Activated CD4-positive, CD25-positive, alpha-beta regulatory T cell treated with anti-CD3 and anti-CD28 coated beads, Interleukin-2, amount 50 U/mL, for 16 hours (primary cell): ENCODE data around the gene NDC1.
"Not testable (repeated sequence)": the region's sequence is repeated elsewhere in the genome, so short reads cannot be mapped to it uniquely, and the experiment has no call there.

Source experiments
- DNase-seq: peaks from one replicate; pipeline ENCODE4 v3.0.0-alpha.2; 2020; ENCODE audit warnings: low read depth, low spot score

The NDC1 gene, protein sequence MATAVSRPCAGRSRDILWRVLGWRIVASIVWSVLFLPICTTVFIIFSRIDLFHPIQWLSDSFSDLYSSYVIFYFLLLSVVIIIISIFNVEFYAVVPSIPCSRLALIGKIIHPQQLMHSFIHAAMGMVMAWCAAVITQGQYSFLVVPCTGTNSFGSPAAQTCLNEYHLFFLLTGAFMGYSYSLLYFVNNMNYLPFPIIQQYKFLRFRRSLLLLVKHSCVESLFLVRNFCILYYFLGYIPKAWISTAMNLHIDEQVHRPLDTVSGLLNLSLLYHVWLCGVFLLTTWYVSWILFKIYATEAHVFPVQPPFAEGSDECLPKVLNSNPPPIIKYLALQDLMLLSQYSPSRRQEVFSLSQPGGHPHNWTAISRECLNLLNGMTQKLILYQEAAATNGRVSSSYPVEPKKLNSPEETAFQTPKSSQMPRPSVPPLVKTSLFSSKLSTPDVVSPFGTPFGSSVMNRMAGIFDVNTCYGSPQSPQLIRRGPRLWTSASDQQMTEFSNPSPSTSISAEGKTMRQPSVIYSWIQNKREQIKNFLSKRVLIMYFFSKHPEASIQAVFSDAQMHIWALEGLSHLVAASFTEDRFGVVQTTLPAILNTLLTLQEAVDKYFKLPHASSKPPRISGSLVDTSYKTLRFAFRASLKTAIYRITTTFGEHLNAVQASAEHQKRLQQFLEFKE

DNA sequence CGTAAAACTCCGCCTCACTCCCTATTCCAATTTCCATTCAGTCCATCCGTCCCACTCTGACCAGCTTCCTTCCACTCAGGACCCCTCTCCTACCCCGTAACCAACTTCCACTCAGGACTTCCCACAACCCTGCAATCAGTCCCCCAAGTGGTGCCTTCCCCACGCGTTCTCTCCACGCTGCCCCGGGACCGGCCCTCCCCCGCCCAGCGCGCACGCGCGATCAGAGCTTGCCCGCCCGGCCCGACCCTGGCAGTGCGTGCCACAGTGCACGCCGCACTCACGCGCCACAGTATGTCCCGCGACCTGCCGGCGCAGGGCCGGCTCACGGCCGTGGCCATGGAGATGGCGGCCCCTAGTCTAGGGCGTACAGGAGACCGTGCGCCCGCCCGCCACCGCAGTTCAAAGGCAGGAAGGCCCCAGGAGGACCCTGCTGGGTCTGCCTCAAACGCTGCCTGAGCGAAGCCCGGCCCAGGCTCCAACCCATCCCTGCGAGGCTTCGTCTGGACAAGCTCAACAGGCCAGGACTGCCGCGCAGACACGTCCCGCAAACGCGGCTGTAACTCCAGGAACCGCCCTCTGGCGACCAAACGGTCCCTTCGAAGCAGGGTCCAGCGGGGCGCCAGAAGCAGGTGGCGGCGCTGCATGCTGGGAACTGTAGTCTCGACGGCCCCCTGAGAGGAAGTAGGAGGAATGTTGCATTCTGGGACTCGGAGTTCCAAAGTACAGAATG is at the start of gene NDC1:
Gene NDC1 (minus strand): TSS at position 373 of the 730 bp plus-strand sequence. CDS start 35 bp downstream, at position 338.
- DNase-seq, result peak; percentile 80

DNA sequence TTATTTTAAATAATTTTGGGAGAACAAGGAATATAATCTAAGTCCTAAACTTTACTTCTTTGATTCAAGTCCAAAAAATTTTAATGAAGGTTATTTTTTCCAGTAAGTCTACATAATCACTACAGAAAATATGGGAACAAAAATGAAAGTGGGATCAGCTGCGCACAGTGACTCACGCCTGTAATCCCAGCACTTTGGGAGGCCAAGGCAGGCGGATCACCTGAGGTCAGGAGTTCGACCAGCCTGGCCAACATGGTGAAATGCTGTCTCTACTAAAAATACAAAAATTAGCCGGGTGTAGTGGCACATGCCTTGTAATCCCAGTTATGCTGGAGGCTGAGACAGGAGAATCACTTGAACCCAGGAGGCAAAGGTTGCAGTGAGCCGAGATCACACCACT is 45.5 kb upstream of the NDC1 start:
- not testable (repeated sequence) for DNase-seq

DNA sequence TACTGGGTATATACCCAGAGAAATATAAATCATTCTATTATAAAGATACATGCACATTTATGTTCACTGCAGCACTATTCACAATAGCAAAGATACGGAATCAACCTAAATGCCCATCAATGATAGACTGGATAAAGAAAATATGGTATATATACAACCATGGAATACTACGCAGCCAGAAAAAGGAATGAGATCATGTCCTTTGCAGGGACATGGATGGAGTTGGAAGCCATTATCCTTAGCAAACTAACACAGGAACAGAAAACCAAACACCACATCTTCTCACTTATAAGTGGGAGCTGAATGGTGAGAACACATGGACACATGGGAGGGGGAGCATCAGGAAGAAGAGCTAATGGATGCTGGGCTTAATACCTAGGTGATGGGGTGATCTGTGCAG is 43.8 kb upstream of the NDC1 start:
- DNase-seq, result not testable (repeated sequence)

DNA sequence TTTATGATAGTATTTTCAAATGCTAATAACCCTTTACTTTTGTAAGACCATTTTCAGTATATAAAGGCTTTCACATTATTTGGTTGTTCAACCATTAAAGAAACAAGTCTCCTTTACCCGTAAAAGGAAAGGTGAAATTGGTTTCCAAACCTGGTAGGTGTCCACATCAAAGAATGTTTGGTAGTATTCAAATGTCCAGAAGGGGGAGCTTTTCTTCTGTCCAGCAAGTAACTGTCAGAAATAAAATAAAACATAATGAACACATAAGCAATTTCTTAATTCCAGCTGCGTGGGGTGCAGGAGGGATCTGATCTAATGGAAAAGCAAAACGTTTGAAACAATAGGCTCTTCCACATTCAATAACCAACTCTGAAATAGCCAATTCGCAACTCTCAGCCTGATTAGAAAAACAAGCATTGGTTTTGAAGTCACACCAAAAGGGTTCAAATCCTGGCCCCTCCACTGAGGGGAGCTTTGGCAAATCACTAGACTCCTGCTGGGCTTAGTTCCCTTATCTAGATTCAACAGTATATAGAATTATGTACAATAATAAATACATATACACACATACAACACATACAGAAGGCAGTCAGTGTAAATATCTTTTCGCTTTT is 40.5 kb upstream of the NDC1 start:
- DNase-seq, result no peak

DNA sequence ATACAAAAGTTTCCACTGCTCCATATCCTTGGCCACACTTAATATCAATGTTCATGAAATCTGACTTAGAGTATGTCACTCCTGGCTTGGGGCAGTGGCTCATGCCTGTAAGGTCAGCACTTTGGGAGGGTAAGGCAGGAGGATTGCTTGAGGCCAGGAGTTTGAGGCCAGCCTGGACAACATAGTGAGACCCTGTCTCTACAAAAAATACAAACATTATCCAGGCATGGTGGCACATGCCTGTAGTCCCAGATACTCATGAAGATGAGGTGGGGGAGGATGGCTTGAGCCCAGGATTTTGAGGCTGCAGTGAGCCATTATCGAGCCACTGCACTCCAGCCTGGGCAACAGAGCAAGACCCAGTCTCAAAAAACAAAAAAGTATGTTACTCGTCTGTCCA is 37.1 kb upstream of the NDC1 start:
- DNase-seq, result not testable (repeated sequence)

DNA sequence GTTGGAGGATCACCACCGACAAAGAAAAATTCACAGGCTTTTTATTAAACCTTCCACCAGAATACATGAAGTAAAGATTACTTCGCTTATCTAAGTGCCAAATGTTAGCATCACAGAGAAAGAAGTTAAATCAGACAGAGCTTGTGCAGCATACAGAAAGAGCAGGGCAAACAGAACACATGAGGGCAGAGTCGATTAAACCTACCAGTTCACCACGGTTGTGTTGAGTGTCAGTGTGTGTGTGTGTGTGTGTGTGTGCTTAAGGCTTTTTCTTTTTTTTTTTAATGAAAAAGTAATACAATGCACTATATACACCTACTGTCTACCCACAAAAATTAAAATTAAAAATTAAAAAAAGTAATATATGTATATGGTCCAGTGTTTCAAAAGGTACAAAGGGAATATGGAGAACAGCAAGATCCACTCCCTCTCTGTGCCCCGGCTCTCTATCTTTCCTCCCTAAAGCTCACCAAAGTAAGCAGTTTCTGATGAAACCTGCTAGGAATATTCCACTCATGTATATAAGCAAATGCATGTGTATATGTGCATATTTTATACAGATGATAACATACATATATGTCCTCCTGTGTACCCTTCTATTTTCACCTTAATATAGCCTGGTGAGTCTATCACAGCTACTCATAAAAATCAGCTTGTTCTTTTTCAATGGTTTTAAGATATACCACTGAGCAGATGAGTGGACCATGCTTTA is 33.8 kb upstream of the NDC1 start:
- no peak for DNase-seq

DNA sequence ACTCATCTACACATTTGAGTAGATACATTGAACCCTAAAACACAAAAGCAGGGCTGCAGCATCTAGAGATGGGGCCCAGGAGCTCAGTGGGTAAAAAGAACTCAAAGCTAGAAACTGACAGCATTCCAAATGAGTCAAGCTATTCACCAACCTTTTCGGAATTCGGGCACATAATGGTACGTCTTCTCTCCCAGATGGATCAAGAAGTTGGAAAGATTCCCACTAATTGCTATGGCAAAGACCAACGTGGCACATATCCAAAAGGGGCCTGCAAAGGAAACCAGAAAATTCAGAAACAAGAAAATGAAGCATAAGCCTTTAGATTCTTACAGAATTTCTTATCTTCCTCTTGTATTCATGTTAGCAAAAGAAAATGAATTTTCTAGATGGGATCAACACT is 33.1 kb upstream of the NDC1 start:
- DNase-seq, result no peak

DNA sequence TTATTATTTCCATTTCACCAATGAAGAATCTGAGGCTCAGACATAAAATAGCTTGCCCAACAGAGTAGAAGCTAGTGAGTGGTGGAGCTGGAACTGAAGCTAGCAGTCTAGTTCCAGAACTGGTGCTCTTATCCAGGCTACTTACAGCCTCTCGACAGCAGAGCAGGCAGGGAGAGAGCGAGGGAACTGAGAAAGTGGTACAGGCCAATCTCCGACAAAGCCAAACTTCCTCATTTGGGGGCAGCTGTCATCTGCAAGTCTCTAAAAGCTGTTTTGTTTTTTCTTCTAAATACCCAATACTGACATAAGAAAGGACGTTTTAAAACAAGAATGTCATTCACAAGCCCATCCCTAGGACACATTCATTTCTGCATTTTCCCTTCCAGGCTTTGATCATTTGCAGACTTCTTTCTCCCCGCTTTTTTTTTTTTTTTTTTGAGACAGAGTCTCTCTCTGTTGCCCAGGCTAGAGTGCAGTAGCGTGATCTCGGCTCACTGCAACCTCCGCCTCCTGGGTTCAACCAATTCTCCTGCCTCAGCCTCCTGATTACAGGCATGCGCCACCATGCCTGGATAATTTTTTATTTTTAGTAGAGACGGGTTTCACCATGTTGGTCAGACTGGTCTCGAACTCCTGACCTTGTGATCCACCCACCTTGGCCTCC is 31.5 kb upstream of the NDC1 start:
- no peak for DNase-seq

DNA sequence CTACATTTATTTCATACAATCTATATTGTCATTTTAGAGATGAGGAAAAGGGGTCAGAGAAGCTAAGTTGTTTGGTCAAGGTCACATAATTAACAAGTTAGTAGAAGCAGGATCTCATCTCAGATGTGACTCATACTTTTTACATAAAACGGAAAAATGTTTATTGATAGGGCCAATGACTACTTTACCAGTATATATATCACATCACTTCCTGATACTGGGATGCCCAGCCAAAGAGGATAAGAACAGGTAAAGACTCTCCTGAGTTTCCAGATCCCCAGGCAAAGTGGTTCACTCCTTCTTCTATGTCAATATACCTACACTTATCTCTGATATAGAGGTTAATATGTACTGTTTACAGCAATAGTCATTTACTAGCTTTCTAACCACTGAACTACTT is 30.5 kb upstream of the NDC1 start:
- no peak for DNase-seq

DNA sequence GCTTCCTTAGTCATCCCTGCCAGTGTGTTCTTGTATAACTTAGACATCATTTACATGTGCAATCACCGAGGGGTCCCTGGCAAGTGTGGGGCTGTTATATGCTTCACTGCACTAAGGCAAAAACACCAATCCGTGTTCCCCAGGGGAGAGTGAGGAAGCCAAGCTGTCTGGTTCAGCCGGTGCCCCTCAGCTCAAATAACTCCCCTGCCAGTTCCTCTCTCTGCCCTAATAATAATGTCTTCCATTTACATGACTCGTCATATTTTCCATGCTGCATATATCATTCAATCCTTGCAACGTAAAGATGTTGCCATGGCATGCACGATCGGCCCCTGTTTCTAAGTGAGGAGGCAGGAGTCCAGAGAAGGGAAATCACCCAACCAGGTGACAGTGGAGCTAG is 24.4 kb upstream of the NDC1 start:
- DNase-seq, result no peak

DNA sequence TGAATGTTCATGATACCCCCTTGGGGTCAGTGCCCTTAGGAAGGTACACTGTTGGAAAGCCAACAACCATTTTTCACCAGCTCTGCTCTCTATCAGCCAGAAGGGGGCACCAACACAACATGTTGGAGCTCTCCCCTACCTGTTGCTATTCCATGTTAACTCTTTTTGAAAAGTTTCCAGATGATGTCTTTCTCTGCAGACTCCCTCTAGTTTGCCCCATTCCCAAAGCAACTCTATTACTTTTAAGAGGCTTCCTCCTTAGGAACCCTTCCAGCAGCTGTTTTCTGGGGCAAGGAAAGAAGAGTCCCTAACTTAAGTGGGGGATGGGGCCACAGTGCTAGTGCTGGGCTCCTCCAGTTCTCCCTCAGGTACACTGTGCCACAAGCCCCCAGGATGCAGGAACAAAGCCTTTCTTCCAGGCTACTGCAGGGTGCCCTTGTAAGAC is 22.9 kb upstream of the NDC1 start:
- peak; percentile 24 for DNase-seq

DNA sequence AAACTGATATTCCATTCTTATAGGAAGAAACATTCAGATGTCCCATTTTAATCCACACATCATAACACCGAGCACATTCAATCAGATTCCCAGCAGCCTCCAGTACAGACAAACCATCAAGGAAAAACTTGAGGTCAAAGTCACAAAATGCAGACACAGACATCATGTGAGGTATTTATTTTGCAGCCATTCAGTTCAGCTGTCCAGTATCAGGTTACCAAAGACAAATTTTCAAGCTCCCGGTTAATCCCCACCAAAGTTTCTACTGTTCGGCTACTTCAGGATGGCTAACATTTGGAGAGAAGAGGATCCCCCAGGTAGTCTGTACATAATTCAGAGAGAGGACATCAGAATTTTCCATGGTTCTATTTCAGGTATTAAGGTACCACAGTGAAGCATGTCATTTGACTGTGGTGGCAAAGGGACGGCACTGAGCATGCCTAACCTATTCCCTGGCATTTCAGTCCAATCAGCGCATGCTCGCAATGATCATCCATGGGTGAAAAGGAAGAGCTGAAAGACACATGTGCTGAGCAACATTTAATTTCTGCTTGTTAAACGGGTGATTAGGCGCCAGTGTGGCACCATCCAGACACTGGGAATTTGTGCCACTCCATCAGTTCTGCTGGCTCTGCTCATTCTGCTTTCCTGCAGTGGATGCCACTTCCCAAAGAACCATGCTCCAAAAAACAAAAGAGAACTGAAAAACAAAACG is 13.6 kb upstream of the NDC1 start:
- DNase-seq, result no peak

DNA sequence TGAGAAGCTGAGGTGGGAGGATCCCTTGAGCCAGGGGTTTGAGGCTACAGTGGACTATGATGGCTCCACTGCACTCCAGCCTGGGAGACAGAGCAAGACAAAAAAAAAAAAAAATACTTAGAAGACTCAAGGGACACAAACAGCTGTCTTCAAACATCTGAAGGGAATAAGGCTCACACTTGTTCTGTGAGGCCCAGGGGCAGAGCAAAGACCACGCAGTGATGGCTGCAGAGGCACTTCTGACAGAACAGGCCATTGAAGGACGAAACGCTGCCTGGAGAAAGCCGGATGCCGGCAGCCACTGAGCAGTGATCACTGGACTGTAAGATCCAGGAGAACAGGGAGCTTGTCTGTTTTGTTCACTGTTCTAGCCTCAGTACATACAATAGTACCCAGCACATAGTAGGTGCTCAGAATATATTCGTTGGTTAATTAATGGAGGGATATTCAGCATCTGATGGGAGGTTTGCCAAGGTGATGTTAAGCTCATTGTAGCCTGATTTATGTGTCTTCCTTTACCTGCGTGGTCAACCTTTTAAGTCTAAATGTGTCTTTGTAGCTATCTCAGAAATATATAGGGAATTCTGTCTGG is 12.1 kb upstream of the NDC1 start:
- no peak for DNase-seq

DNA sequence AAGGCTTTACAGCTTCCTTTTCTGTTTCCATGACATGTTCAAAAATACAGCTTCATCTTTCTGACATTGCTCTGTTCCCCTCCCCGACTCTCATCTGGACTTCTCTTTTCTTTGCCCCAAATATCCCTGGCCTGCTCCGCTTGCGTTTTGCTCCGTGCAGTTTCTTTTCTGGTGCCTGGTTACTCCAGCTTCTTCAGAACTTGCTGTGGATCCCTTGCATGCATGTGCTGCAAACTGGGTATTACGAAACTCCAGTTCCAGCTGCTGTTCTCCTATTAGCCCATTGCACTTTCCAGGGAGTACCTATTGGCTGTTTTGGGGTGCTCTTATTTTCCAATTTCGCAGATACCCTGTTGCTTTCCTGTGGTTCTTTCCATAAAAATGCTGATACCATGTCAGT is 9.9 kb upstream of the NDC1 start:
- DNase-seq, result no peak

DNA sequence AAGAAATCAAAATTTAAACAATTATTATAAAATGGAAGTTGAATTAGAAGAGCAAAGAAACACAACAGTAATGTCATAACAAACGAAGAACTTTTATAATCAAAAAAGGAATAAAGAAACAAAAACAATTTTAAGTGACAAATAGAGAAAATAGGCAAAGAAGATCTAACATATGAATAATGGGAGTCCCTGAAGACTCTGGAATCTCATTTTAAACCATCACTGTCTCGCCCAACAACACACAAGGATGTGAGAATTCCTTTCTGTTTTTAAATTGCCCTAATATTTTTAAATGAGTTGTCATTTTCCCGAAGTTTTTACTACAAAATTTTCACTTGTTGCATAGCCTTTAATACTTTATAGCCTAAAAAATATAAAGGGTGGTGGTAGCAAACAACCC is 4.3 kb upstream of the NDC1 start:
- no peak for DNase-seq

DNA sequence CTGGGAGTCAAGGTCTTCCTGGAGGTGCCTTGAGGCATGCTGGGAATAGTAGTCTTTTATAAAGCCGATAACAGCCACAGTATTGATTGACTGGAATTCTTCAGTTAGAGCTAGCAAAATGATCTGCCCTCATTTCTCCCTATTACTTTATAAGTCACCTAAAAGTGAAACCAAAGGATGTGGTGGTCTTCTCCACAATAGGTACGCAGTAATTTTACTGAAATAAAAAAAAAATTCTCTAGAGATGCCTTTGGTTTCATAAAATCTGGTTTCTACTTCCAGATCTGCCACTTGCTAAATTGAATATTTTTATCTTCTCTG is 518 bp upstream of the NDC1 start:
- no peak for DNase-seq

DNA sequence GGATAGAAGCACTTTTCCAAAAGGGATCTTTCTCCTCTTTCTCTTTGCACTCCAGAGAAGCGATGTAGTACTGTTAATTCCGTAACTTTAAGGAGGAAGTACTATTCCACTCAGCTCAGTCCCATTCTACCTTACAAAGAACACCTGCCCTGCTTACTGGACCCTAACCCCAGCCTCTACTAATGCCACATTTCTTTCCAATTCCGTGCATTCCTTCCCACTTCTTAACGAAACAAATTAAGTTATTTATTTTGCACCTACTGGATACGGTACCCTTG is 511 bp downstream of the NDC1 start:
- DNase-seq, result no peak

DNA sequence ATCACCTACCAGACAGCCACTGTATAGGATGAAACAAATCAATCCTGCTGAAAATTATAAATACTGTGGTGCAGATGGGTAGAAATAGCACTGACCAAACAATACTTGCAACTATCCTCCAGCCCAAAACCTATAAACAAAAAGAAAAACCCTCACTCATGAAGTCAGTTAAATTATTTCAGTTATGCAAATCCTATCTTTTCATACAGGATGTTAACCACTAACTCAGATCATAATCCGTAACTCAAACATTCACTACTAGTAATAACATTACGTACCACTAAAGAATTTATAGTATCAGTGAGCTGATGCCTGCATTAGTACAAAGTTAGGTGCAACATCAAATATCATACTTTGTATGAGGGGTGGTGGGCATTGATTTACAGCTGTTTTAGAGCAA is 2.6 kb downstream of the NDC1 start:
- DNase-seq, result no peak

DNA sequence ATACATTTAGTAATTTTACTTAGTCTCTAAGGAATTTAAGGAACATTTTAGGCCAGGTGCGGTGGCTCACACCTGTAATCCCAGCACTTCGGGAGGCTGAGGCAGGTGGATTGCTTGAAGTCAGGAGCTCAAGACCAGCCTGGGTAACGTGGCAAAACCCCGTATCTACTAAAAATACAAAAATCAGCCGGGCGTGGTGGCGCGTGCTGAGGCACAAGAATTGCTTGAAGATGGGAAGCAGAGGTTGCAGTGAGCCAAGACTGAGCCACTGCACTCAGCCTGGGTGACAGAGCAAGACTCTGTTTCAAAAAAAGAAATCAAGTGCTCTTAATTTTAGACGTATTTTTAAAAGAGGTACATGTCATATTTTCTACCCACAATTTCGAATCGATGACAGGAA is 3.3 kb downstream of the NDC1 start:
- no peak for DNase-seq

DNA sequence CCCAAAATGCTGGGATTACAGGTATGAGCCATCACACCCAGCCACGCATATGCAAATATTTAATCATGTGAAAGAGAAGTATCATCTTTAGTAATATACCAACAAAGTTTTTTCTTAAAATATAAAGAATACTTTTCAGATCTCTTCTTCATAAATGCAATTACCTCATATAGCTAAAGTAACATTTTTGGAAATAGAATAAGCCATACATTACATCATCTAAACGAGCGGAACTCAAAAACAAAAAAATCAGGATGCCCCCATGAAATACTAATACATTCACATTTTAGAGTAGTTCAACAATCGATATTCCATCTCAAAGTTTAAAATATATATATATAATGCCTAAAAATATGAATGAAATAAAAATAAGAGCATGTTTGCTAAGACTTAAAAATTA is 4.7 kb downstream of the NDC1 start:
- no peak for DNase-seq
